GM19395 (cell line): ENCODE measurements around the gene NCAPG.

ENCODE experiments used
- ATAC-seq: cut with Tn5 transposase; IDR thresholded peaks from one replicate; pipeline ENCODE4 v1.9.1; 2021; ENCODE audit warnings: mild to moderate bottlenecking, moderate library complexity; ENCODE audit not compliant: unreplicated experiment

The NCAPG gene

DNA sequence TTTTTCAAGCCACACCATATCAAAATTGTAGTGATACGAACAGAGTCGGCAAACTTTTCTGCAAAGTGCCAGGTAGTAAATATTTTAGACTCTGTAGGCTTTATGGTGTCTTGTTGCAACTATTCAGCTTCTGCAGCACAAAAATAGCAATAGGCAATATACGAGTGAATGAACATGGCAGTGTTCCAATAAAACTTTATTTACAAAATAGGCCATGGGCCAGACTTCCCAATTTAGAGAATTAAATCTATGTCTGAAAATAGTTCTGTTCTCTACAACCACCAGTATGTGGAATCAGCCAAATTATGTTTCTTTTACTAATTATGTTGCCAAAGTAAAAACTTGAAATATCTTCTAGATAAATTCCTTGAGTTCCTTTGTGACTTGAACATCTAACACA is 56.5 kb downstream of the NCAPG start:
- ATAC-seq = no peak

DNA sequence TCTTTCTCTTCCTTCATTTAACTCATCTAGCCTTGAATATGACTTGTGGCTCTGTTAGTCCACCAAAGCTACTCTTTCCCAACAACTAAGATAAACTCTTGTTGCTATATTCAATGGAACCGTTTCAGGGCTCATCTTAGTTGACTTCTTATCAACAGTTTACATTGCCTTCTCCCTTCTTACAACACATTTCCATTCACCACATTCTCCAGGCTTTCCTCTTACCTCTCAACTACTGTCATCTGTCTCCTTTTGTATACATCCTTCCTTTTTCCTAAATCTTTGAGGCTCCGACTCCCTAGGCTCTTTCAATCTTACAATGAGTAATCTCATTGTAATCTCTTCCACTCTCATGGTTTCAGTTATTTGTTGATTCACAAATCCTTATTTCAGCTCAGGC is 58.5 kb downstream of the NCAPG start:
- ATAC-seq = no peak

- peak; percentile 99 for ATAC-seq
Measured at GRCh38 chr4:17875402-17876070, 64.8 kb downstream of the NCAPG start.

- no peak for ATAC-seq
Measured at GRCh38 chr4:17876943-17877342, 66.2 kb downstream of the NCAPG start.

- ATAC-seq = no peak
Measured at GRCh38 chr4:17877661-17878060, 66.9 kb downstream of the NCAPG start.

DNA sequence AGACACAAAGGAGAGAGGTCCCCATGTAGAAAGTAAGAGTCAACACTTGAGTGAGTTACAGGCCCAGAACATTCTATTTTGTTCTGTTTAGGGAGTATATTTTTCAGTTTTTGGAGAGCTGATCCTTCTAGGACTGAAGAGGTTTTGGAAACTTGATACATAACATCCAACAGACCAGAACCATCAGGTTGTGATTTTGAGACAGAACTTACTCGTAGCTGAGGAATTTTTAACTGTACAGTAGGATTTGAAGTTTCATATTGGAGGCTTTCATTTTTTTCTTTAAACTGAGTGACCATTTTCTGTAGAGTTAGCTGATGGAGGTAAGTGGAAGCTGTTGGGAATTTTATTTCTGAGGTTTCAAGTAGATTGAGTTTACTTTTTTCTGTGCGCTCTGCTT is 73.3 kb downstream of the NCAPG start:
- ATAC-seq = no peak

- no peak for ATAC-seq
Measured at GRCh38 chr4:17884511-17884910, 73.7 kb downstream of the NCAPG start.

DNA sequence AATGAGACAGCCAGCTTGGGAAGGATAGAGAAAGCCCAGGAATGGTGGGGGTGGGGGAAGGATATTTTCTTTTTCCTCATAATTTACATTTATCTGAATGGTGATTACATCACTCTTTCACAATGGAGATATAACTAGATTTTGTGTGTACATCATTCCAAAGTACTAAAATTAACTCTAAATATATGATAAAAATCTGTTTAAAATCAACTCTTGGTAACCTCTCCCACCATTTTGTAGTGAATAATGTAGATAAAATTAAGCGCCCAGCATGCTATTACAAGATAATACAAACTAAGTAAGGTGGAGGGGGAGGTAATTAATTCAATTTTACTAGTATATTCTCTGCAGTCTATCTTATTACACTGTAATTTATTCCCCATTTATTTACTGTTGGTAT is 78.9 kb downstream of the NCAPG start:
- ATAC-seq = no peak

GRCh38 chr4:17894421-17894820 is 83.6 kb downstream of the NCAPG start:
- no peak for ATAC-seq
